Hepatocyte (in vitro differentiated cells): ENCODE measurements around the gene RBM12.

Source experiments
- EZH2 ChIP-seq: fragments of 200-600 bp; sonication (generic); IDR thresholded peaks from 2 replicates; pipeline ENCODE4 v1.6.1; 2016; ENCODE audit warnings: antibody characterized with exemption, mild to moderate bottlenecking, borderline replicate concordance
- TF ChIP-seq, protein P1 (sequence below): fragments of 200-600 bp; sonication (generic); IDR thresholded peaks from 2 replicates; pipeline ENCODE4 v1.5.1; 2016; ENCODE audit warnings: antibody characterized with exemption, mild to moderate bottlenecking; ENCODE audit not compliant: poor library complexity

DNA sequence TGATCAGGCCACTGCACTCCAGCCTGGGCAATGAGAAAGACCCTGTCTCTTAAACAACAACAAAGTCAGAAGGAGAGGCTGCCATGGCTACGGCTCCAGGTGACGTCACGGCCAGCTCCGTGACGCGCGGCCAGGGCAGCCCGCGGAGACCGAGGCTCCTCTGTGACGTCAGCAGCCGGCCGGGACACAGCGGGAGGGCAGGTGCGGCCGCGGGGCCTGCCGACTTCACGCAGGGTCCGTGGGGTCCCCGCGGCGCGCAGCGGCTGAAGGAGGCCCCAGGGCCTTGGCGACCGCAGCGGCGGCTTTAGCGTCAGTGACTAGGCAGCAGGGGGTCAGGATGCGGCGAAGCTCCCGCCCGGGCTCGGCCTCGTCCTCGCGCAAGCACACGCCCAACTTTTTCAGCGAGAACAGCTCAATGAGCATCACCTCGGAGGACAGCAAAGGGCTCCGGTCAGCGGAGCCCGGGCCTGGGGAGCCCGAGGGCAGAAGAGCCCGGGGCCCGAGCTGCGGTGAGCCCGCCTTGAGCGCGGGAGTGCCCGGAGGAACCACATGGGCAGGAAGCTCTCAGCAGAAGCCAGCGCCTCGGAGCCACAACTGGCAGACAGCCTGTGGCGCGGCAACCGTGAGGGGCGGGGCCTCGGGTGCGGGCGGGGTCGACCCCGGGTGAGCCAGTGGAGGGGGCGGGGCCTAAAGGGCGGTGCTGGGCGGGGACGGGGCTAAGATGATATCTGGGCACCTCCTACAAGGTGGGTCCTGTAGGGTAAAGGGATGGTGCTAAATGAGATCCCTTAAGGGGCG, 48.8 kb downstream of the RBM12 start, which contains the start of gene SPAG4:
- TF ChIP-seq, protein P1, sequence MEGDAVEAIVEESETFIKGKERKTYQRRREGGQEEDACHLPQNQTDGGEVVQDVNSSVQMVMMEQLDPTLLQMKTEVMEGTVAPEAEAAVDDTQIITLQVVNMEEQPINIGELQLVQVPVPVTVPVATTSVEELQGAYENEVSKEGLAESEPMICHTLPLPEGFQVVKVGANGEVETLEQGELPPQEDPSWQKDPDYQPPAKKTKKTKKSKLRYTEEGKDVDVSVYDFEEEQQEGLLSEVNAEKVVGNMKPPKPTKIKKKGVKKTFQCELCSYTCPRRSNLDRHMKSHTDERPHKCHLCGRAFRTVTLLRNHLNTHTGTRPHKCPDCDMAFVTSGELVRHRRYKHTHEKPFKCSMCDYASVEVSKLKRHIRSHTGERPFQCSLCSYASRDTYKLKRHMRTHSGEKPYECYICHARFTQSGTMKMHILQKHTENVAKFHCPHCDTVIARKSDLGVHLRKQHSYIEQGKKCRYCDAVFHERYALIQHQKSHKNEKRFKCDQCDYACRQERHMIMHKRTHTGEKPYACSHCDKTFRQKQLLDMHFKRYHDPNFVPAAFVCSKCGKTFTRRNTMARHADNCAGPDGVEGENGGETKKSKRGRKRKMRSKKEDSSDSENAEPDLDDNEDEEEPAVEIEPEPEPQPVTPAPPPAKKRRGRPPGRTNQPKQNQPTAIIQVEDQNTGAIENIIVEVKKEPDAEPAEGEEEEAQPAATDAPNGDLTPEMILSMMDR, result no peak
- TF ChIP-seq EZH2, result no peak
